HUES48 (cell line): ENCODE measurements around the gene MTA3.
"Not testable (repeated sequence)": the region's sequence is repeated elsewhere in the genome, so short reads cannot be mapped to it uniquely, and the experiment has no call there.

ENCODE experiments used
- H3K27ac ChIP-seq: one replicate; pipeline ENCODE4 v1.7.0; 2013; ENCODE audit warnings: low read depth, low read length, inconsistent platforms
- H3K27me3 ChIP-seq: 2 replicates; pipeline ENCODE4 v1.6.1; 2013; ENCODE audit warnings: mild to moderate bottlenecking, low read length; ENCODE audit not compliant: control insufficient read depth, insufficient read depth
- H3K36me3 ChIP-seq: 2 replicates; pipeline ENCODE4 v1.6.1; 2013; ENCODE audit warnings: low read length; ENCODE audit not compliant: control insufficient read depth, insufficient read depth
- H3K4me1 ChIP-seq: 2 replicates; pipeline ENCODE4 v1.6.1; 2013; ENCODE audit warnings: mild to moderate bottlenecking, low read length; ENCODE audit not compliant: control insufficient read depth, insufficient read depth
- H3K4me3 ChIP-seq: 2 replicates; pipeline ENCODE4 v1.5.1; 2013; ENCODE audit warnings: mild to moderate bottlenecking, low read depth, low read length
- H3K9ac ChIP-seq: 2 replicates; pipeline ENCODE4 v1.6.1; 2013; ENCODE audit warnings: mild to moderate bottlenecking, low read depth, low read length, moderate library complexity
- H3K9me3 ChIP-seq: 2 replicates; pipeline ENCODE4 v1.6.1; 2013; ENCODE audit warnings: low read length; ENCODE audit not compliant: control insufficient read depth, insufficient read depth

The MTA3 gene

DNA sequence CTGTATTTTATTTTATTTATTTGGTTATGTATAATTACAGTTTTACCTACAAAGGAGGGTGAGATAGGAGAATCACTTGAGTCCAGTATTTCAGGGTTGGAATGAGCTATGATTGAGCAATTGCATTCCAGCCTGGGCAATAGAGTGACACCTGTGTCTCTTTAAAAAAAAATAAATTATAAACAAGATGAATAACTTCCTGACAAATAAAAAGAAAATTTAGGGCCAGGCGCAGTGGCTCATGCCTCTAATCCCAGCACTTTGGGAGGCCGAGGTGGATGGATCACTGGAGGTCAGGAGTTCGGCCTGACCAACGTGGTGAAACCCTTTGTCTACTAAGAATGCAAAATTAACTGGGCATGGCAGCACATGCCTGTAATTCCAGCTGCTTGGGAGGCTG is 17.3 kb downstream of the MTA3 start:
- H3K9ac ChIP-seq: no peak overlapping the region
- peaks cover 88% of the 10 kb centered on the region for H3K36me3 ChIP-seq
- no peak overlapping the region for H3K4me3 ChIP-seq
- no peaks in the 10 kb centered on the region for H3K27me3 ChIP-seq
- no peaks in the 10 kb centered on the region for H3K9me3 ChIP-seq
- H3K4me1 ChIP-seq: 0 out of 2 replicates have a peak, but pooled peaks cover 6% of the 10 kb centered on the region
- H3K27ac ChIP-seq: no peak overlapping the region

DNA sequence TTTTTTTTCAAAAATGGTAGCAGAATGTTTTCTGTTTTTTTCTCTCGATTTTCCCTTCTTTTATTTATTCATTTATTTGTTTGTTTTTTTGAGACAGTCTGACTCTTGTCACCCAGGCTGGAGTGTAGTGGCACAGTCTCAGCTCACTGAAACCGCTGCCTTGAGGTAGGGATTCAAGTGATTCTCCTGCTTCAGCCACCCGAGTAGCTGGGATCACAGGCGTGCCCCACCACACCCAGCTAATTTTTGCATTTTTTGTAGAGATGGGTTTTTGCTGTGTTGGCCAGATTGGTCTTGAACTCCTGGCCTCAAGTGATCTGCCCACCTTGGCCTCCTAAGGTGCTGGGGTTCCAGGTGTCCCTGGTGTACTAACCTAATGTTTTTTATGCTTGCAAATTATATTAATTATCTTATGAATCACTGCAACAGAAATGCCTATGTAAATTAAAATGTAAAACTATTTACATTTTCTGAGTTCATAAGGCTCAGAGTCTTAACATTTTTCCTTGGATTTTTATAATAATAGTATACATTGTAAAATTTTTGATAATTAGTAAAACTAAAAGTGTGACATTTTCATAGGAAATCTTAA is 19.2 kb downstream of the MTA3 start:
- peaks cover 80% of the 10 kb centered on the region for H3K36me3 ChIP-seq
- no peaks in the 10 kb centered on the region for H3K9me3 ChIP-seq
- H3K27ac ChIP-seq: no peak overlapping the region
- H3K27me3 ChIP-seq: no peaks in the 10 kb centered on the region
- H3K4me3 ChIP-seq: no peak overlapping the region
- H3K9ac ChIP-seq: no peak overlapping the region
- 0 out of 2 replicates have a peak, but pooled peaks cover 6% of the 10 kb centered on the region for H3K4me1 ChIP-seq

DNA sequence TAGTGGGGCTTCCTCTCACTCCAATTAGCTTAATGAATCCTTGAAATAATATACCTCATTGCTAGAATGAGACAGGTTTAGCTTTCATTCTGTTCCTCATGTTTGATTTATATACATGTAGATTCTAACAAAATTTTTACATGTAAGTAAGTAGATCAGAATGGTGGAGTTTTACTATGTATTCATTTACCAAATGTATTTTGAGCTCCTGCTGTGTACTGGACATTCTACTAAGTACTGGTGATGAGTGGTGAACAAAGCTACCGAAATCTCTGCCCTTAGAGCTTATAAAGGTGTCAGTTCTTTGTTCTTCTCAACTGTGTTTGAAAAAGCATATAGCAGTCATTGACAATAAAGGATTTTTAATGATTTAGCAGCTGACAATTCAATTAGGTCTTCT is 19.7 kb downstream of the MTA3 start:
- no peak overlapping the region for H3K9ac ChIP-seq
- H3K9me3 ChIP-seq: no peaks in the 10 kb centered on the region
- H3K36me3 ChIP-seq: peaks cover 77% of the 10 kb centered on the region
- H3K4me1 ChIP-seq: 0 out of 2 replicates have a peak, but pooled peaks cover 6% of the 10 kb centered on the region
- H3K27me3 ChIP-seq: no peaks in the 10 kb centered on the region
- H3K4me3 ChIP-seq: no peak overlapping the region
- H3K27ac ChIP-seq: no peak overlapping the region

DNA sequence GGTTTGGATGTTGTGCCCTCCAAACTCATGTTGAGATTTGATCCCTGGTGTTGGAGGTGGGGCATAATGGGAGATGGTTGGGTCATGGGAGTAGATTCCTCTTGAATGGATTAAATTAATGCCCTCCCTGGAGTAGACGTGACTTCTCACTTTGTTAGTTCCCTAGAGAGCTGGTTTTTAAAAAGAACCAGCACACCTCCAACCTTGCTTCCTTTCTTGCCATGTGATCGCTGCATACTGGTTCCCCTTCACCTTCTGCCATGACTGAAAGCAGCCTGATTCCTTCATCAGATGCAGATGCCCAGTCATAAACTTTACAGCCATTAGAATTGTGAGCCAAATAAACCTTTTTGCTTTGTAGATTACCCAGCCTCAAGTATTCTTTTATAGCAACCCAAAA is 21.7 kb downstream of the MTA3 start:
- Histone ChIP-seq H3K27me3 (no peaks in the 10 kb centered on the region), H3K4me3 (no peak overlapping the region), H3K27ac (no peak overlapping the region), H3K9me3 (no peaks in the 10 kb centered on the region), H3K4me1 (0 out of 2 replicates have a peak, but pooled peaks cover 6% of the 10 kb centered on the region), H3K36me3 (peaks cover 66% of the 10 kb centered on the region), H3K9ac (no peak overlapping the region)

DNA sequence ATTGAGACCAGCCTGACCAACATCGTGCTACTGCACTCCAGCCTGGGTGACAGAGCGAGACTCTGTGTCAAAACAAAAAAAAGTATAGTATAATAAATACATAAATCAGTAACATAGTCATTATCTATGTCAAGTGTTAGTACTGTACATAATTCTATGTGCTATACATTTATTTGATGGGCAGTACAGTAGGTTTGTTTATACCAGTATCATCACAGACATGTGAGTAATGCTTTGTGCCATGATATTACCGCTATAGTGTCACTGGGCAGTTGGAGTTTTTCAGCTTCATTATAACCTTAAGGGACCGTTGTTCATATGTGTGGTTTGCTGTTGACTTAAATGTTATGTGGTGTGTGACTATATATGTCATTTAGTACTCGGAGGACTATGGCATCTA is 24.9 kb downstream of the MTA3 start:
- no peak overlapping the region for H3K9ac ChIP-seq
- no peak overlapping the region for H3K4me3 ChIP-seq
- H3K27ac ChIP-seq: no peak overlapping the region
- 0 out of 2 replicates have a peak, but pooled peaks cover 6% of the 10 kb centered on the region for H3K4me1 ChIP-seq
- no peaks in the 10 kb centered on the region for H3K27me3 ChIP-seq
- peaks cover 51% of the 10 kb centered on the region for H3K36me3 ChIP-seq
- no peaks in the 10 kb centered on the region for H3K9me3 ChIP-seq

DNA sequence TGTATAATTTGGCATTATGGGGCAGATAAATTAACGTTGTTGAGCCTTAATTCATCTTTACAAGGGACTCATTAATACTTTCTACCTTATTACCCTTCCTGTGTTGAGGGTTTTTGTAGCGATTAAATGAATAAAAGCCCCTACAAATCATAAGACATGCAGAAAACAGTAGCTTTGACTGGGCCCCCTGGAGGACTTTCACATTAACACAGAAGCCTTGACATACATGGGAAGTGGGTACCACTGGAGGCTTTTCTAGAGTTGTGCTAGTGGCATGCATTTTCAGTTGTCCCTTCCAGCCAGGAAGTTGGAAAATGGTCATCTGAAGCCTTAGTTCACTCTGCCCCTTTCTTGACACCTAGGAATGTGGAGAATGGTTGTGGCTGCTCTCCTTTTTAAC is 30.2 kb downstream of the MTA3 start:
- Histone ChIP-seq H3K9ac (no peak overlapping the region), H3K4me1 (0 out of 2 replicates have a peak, but pooled peaks cover 3% of the 10 kb centered on the region), H3K27me3 (no peaks in the 10 kb centered on the region), H3K9me3 (no peaks in the 10 kb centered on the region), H3K36me3 (peaks cover 38% of the 10 kb centered on the region), H3K27ac (no peak overlapping the region), H3K4me3 (no peak overlapping the region)

DNA sequence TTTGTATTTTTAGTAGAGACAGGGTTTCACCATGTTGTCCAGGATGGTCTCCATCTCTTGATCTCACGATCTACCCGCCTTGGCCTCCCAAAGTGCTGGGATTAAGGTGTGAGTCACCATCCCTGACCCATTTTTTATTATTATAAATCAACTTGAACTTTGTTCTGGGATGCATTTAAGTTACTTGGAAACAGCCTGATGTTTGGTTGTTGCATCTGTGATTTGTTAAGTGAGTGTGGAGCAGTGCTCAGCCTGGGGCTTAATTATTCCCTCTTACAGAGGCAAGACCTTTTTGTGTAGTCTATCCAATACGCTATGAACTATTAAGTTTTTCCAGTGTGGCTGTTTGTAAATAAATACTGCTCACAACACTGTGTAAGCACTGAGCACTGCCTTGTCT is 32.6 kb downstream of the MTA3 start:
- peaks cover 33% of the 10 kb centered on the region for H3K36me3 ChIP-seq
- 0 out of 2 replicates have a peak, but pooled peaks cover 3% of the 10 kb centered on the region for H3K4me1 ChIP-seq
- H3K27ac ChIP-seq: no peak overlapping the region

DNA sequence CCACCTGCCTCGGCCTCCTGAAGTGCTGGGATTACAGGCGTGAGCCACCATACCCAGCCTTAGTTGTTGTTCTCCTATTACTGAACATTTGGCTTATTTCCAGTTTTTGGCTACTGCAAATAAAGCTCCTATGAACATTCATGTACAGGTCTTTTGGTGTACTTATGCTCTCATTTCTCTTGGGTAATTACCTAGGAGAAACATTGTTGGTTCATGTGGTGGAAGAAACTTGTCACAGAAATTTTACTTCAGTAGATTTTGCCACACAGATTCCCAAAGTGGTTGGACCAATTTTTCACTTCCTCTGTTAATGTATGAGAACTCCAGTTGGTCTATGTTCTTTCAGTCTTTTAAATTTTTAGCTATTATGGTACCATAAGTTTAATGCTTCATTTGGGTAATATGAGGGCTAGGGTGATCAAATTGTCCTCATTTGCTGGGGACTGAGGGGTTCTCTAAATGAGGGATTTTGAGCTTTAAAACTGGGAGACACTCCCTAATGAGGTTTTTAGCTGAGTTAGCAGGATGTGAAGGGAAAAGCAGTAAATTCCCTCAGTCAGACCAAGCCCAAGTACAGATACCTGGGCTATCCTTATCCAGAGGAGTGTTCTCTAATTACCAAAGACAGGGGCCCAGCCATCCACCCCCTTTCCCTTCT is 33.9 kb downstream of the MTA3 start:
- no peak overlapping the region for H3K4me3 ChIP-seq
- no peak overlapping the region for H3K9ac ChIP-seq
- no peak overlapping the region for H3K27ac ChIP-seq
- no peaks in the 10 kb centered on the region for H3K9me3 ChIP-seq
- no peaks in the 10 kb centered on the region for H3K27me3 ChIP-seq
- 0 out of 2 replicates have a peak, but pooled peaks cover 3% of the 10 kb centered on the region for H3K4me1 ChIP-seq
- peaks cover 29% of the 10 kb centered on the region for H3K36me3 ChIP-seq

More for the DNA sequence above, 32.6 kb downstream of the MTA3 start:
- H3K9me3 ChIP-seq: no peaks in the 10 kb centered on the region
- no peak overlapping the region for H3K9ac ChIP-seq
- no peaks in the 10 kb centered on the region for H3K27me3 ChIP-seq
- no peak overlapping the region for H3K4me3 ChIP-seq

DNA sequence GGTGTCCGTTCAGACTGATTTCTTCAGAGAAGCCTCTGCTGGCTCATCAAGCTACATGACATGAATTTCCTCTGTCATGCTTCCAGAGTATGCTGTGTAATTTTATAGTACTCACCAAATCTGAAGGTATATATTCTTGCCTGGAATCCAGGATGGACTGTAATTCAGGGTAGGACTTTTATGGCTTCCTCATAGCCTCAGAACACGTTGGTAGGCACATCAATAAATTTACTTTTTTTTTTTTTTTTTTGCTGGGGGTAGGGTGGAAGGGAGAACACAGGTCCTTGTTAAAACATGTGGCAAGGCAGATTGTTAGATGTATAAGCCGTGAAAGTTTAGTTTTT is 34.4 kb downstream of the MTA3 start:
- Histone ChIP-seq H3K27ac (no peak overlapping the region), H3K9ac (no peak overlapping the region)

DNA sequence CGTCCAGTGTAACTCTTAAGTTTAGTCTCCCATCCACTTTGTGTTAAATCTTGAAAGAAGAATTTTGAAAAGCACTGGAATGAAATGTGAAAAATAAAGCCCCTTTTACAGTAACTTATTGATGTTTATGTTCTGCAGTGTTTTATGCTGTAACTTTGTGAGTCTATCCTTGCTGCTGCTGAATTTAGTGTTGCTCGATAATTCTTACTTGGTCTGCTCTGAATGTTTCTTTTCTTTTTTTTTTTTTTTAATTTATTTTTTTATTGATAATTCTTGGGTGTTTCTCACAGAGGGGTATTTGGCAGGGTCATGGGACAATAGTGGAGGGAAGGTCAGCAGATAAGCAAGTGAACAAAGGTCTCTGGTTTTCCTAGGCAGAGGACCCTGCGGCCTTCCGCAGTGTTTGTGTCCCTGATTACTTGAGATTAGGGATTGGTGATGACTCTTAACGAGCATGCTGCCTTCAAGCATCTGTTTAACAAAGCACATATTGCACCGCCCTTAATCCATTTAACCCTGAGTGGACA is 36.0 kb downstream of the MTA3 start:
- H3K9me3 ChIP-seq, H3K9ac ChIP-seq, H3K27me3 ChIP-seq, H3K4me1 ChIP-seq, H3K4me3 ChIP-seq: not testable (repeated sequence)
- Histone ChIP-seq H3K27ac (peak overlapping the region; percentile 42), H3K36me3 (peaks cover 39% of the 10 kb centered on the region)

More for the DNA sequence above, 34.4 kb downstream of the MTA3 start:
- Histone ChIP-seq H3K9me3 (no peaks in the 10 kb centered on the region), H3K27me3 (no peaks in the 10 kb centered on the region), H3K4me3 (no peak overlapping the region), H3K4me1 (0 out of 2 replicates have a peak, but pooled peaks cover 3% of the 10 kb centered on the region), H3K36me3 (peaks cover 29% of the 10 kb centered on the region)

DNA sequence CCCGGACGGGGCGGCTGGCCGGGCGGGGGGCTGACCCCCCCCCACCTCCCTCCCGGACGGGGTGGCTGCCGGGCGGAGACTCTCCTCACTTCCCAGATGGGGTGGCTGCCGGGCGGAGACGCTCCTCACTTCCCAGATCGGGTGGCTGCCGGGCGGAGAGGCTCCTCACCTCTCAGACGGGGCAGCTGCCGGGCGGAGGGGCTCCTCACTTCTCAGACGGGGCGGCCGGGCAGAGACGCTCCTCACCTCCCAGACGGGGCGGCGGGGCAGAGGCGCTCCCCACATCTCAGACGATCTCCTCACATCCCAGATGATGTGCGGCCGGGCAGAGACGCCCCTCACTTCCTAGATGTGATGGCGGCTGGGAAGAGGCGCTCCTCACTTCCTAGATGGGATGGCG is 37.7 kb downstream of the MTA3 start:
- not testable (repeated sequence) for H3K27ac ChIP-seq, H3K4me1 ChIP-seq, H3K4me3 ChIP-seq, H3K27me3 ChIP-seq, H3K9me3 ChIP-seq, H3K9ac ChIP-seq
- peaks cover 51% of the 10 kb centered on the region for H3K36me3 ChIP-seq
